Breast epithelium (tissue), 4 donors: ENCODE results near the gene FAM168B. TPM values are rescaled to one million over a fixed set of nuclear protein-coding genes. Genes with fewer than 3 reads are reported as not detected.

Experiments used
- DNase-seq, 2 donors: peaks; one replicate each; pipeline ENCODE4 v3.0.0-alpha.2; 2019; ENCODE audit warnings: low spot score in 2 of 2
- H3K27ac ChIP-seq, 2 donors: fragments of 200-600 bp; sonication (generic) in 1 of 2; one replicate each; pipeline ENCODE4 v1.5.1; 2016 to 2019; ENCODE audit warnings: mild to moderate bottlenecking in 1 of 2
- H3K27me3 ChIP-seq, 2 donors: fragments of 200-600 bp; sonication (generic) in 1 of 2; one replicate each; pipeline versions ENCODE4 v1.5.1 to v1.6.0; 2017 to 2019; ENCODE audit warnings: control low read depth in 1 of 2, mild to moderate bottlenecking in 1 of 2
- H3K36me3 ChIP-seq: fragments of 200-600 bp; one replicate; pipeline ENCODE4 v1.5.1; 2019
- H3K4me1 ChIP-seq, 2 donors: fragments of 200-600 bp; sonication (generic); one replicate each; pipeline ENCODE4 v1.5.1; 2016 to 2019; ENCODE audit warnings: control low read depth in 1 of 2
- H3K4me3 ChIP-seq, 3 donors: fragments of 200-600 bp; sonication (generic); 1 replicate in 2 of 3; 2 replicates in 1 of 3; pipeline ENCODE4 v1.5.1; 2016 to 2019; ENCODE audit warnings: mild to moderate bottlenecking in 3 of 3, moderate library complexity in 2 of 3
- H3K9me3 ChIP-seq, 2 donors: fragments of 200-600 bp; sonication (generic) in 1 of 2; one replicate each; pipeline ENCODE4 v1.5.1; 2016 to 2019; ENCODE audit warnings: control low read depth in 1 of 2
- CTCF ChIP-seq, 3 donors: fragments of 450-650 bp; IDR thresholded peaks; one replicate each; pipeline ENCODE4 v1.5.1; 2016 to 2017; ENCODE audit warnings: antibody characterized with exemption in 3 of 3, mild to moderate bottlenecking in 3 of 3, moderate library complexity in 3 of 3
- POLR2A ChIP-seq: fragments of 450-650 bp; IDR thresholded peaks from one replicate; pipeline ENCODE4 v1.6.1; 2016; ENCODE audit warnings: antibody characterized with exemption, mild to moderate bottlenecking, moderate library complexity
- POLR2AphosphoS5 ChIP-seq, 3 donors: sonication (generic); formaldehyde crosslinking; IDR thresholded peaks; one replicate each; pipeline ENCODE4 v1.6.1; 2017; ENCODE audit warnings: antibody characterized with exemption in 3 of 3
- intact Hi-C: fragments of 100-400 bp; cut with DNase I; formaldehyde crosslinking; loops from one replicate; pipeline ENCODE4 v1.15.1; 2023; ENCODE audit warnings: low total_unique reads
- total RNA-seq, 3 donors: library from RNA; depleted of rRNA; stranded (reverse); fragments of >200 nt; gene quantifications; one replicate each; pipeline ENCODE4 v1.1.0, GENCODE V29; 2016

The FAM168B gene
- total RNA-seq, 3 donors from 2014 or later: 69.2 to 122 (median 111) TPM

GRCh38 chr2:131039535-131039907 is 53.7 kb downstream of the FAM168B start:
- Histone ChIP-seq H3K4me1 (no peaks in the 10 kb centered on the region), H3K27ac (no peak overlapping the region), H3K36me3 (no peaks in the 10 kb centered on the region), H3K27me3 (peaks cover 0 to under 1% of the 10 kb centered on the region in 2 donors), H3K4me3 (no peak overlapping the region), H3K9me3 (no peaks in the 10 kb centered on the region)
- no peak for TF ChIP-seq POLR2A
- TF ChIP-seq POLR2AphosphoS5 (IDR thresholded peaks at IDR 0.05): no peak
- no peak for TF ChIP-seq CTCF (IDR thresholded peaks at IDR 0.05)
- intact Hi-C loops: no loop called here
- DNase-seq: no peak

GRCh38 chr2:131039101-131039440 is 54.2 kb downstream of the FAM168B start:
- intact Hi-C loops: no loop called here
- peaks cover 0 to 4% of the 10 kb centered on the region in 2 donors for H3K27me3 ChIP-seq

GRCh38 chr2:131038258-131039100 is 54.8 kb downstream of the FAM168B start:
- Histone ChIP-seq H3K36me3 (no peaks in the 10 kb centered on the region), H3K27ac (no peak overlapping the region), H3K4me1 (no peaks in the 10 kb centered on the region), H3K4me3 (no peak overlapping the region), H3K27me3 (peaks cover 0 to 10% of the 10 kb centered on the region in 2 donors), H3K9me3 (no peaks in the 10 kb centered on the region)
- intact Hi-C loops: no loop called here
- no peak for DNase-seq
- no peak for TF ChIP-seq CTCF (IDR thresholded peaks at IDR 0.05)
- TF ChIP-seq POLR2A: no peak
- TF ChIP-seq POLR2AphosphoS5 (IDR thresholded peaks at IDR 0.05): no peak

More at GRCh38 chr2:131039101-131039440, 54.2 kb downstream of the FAM168B start:
- H3K36me3 ChIP-seq: no peaks in the 10 kb centered on the region
- H3K9me3 ChIP-seq: no peaks in the 10 kb centered on the region
- DNase-seq: no peak
- no peaks in the 10 kb centered on the region for H3K4me1 ChIP-seq
- no peak overlapping the region for H3K27ac ChIP-seq
- TF ChIP-seq POLR2A: no peak
- no peak for TF ChIP-seq CTCF (IDR thresholded peaks at IDR 0.05)
- no peak for TF ChIP-seq POLR2AphosphoS5 (IDR thresholded peaks at IDR 0.05)
- no peak overlapping the region for H3K4me3 ChIP-seq

- Histone ChIP-seq H3K27ac (no peak overlapping the region), H3K27me3 (peaks cover 0 to 13% of the 10 kb centered on the region in 2 donors), H3K9me3 (no peaks in the 10 kb centered on the region), H3K4me1 (no peaks in the 10 kb centered on the region), H3K36me3 (no peaks in the 10 kb centered on the region), H3K4me3 (no peak overlapping the region)
- intact Hi-C loops: no loop called here
- DNase-seq: no peak
- TF ChIP-seq POLR2AphosphoS5 (IDR thresholded peaks at IDR 0.05) (no peak), CTCF (IDR thresholded peaks at IDR 0.05) (no peak), POLR2A (no peak)
Measured at GRCh38 chr2:131037398-131038257, 55.6 kb downstream of the FAM168B start.
